VCaP (cell line): ENCODE measurements around the gene RBMS3.

Experiments used
- H3K27ac ChIP-seq: fragments of 450-650 bp; 2 replicates; pipeline ENCODE4 v1.5.1; 2017
- TF ChIP-seq, protein P1 (sequence below): fragments of 450-650 bp; conservative IDR thresholded peaks from 2 replicates; pipeline ENCODE4 v1.5.1; 2017; ENCODE audit warnings: mild to moderate bottlenecking, moderate library complexity

The RBMS3 gene

DNA sequence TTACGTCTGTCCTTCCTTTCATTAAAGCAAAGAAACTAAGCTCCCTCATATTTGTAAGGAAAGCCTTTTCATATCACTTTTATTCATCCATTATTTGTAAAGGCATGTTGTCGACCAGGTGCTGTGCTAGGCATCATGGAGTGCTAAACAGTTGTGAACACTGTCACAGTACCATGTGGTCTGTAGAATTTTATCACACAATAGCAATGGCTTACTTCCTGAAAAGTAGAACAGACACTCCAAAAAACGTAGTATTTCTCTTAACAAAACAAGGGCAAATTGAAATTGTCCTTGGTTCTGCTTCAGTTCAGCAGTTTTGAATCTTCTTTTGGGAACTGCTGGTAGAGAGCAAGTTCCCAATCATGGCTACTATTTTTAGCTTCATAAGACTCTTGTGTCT, 63.3 kb downstream of the RBMS3 start:
- TF ChIP-seq, protein P1, sequence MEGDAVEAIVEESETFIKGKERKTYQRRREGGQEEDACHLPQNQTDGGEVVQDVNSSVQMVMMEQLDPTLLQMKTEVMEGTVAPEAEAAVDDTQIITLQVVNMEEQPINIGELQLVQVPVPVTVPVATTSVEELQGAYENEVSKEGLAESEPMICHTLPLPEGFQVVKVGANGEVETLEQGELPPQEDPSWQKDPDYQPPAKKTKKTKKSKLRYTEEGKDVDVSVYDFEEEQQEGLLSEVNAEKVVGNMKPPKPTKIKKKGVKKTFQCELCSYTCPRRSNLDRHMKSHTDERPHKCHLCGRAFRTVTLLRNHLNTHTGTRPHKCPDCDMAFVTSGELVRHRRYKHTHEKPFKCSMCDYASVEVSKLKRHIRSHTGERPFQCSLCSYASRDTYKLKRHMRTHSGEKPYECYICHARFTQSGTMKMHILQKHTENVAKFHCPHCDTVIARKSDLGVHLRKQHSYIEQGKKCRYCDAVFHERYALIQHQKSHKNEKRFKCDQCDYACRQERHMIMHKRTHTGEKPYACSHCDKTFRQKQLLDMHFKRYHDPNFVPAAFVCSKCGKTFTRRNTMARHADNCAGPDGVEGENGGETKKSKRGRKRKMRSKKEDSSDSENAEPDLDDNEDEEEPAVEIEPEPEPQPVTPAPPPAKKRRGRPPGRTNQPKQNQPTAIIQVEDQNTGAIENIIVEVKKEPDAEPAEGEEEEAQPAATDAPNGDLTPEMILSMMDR = no peak
- no peak overlapping the region for H3K27ac ChIP-seq

DNA sequence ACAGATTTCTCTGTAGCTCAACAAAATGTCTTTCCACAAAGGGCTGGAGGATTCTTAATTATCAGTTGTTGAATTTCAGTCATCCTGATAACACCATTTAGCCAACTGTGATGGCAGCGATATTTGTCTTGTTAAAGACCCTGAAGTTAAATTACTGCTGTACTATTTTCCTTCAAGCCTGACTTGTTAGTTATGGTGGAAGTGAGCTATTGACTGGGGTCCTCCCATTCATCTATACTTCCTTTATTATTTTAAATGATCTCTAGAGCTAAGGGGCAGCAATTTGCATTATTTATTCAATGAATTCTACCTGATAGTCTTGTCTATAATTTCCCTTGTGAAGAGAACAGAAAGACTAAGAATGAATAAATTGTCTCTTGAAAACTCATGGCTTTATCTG, 64.1 kb downstream of the RBMS3 start:
- H3K27ac ChIP-seq = no peak overlapping the region
- TF ChIP-seq, protein P1 = no peak

- TF ChIP-seq, protein P1 = no peak
- H3K27ac ChIP-seq = no peak overlapping the region
Observed at GRCh38 chr3:29345516-29346300, 64.8 kb downstream of the RBMS3 start.

DNA sequence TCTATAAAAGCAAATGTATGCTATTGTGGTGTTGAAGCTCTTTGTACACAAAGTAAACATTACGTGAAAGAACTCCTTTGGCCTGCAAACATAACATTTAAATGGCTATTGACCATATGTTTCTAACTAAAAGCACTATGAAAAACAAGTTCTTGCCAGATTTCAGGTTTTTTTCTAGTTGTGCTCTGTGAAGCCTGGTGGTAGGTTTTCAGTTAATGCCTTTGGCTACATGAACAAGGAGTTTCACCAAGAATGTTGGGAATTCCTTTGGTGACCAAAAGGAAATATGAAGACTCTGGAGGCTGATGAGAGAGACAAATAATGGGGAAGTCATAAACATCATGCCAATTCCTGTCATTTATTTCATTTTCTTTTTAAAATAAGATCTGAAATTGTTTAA, 66.0 kb downstream of the RBMS3 start:
- H3K27ac ChIP-seq = no peak overlapping the region
- TF ChIP-seq, protein P1 = no peak

- TF ChIP-seq, protein P1 = no peak
- H3K27ac ChIP-seq = no peak overlapping the region
Observed at GRCh38 chr3:29347412-29347811, 66.5 kb downstream of the RBMS3 start.

- TF ChIP-seq, protein P1 = no peak
- H3K27ac ChIP-seq = no peak overlapping the region
Observed at GRCh38 chr3:29348316-29348715, 67.4 kb downstream of the RBMS3 start.

- no peak overlapping the region for H3K27ac ChIP-seq
- TF ChIP-seq, protein P1 = no peak
Observed at GRCh38 chr3:29349049-29349448, 68.2 kb downstream of the RBMS3 start.
